ENCODE measurements around the gene PSAPL1.

GRCh38 chr4:7381890-7382633 is 52.7 kb downstream of the PSAPL1 start:
- no peak for TF ChIP-seq CTCF (conservative IDR thresholded peaks at IDR 0.05 in 1 of 2, IDR thresholded peaks at IDR 0.05 in 1 of 2; ENCODE audit: low read depth in 1 of 2, low read length in 2 of 2)
- TF ChIP-seq EZH2 (IDR thresholded peaks at IDR 0.05; ENCODE audit: low read length, missing control alignments) = no peak
